ENCODE results near the gene POU4F1. TPM values are rescaled to one million over a fixed set of nuclear protein-coding genes. Genes with fewer than 3 reads are reported as not detected.

Gene POU4F1
- total RNA-seq, 4 donors from 2014 or later, result 0.13 to 0.16 TPM; not detected in 2

DNA sequence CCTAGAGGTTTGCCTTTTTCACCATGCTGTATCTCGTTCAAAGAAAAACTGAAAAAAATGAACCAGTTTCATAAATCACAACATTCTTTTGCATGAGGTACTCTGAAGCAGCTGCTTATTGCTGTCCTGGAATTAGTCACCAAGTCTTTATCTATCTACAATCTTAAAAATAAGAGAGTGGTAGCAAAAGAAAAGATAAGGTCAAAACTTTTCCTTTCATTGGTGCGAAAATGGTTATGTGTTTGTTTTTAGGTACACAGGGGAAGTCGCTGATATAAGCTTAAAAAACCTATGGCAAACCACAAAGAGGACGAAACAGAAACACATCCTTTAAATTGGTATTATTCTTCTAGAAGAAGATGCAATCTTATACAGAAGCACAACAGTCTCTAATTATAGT is 34.9 kb upstream of the POU4F1 start:
- Histone ChIP-seq H3K36me3 (peaks cover 68% of the 10 kb centered on the region), H3K9me3 (no peaks in the 10 kb centered on the region), H3K4me3 (no peak overlapping the region), H3K27me3 (no peaks in the 10 kb centered on the region), H3K27ac (no peak overlapping the region), H3K4me1 (no peaks in the 10 kb centered on the region)
- WGBS, result 79% methylated on average over 4 of the region's 4 CpGs
- no peak for DNase-seq (ENCODE audit: low spot score in 2 of 2)
- TF ChIP-seq EP300 (IDR thresholded peaks at IDR 0.05) (no peak), POLR2A (IDR thresholded peaks at IDR 0.05) (no peak), POLR2AphosphoS5 (IDR thresholded peaks at IDR 0.05) (no peak)

DNA sequence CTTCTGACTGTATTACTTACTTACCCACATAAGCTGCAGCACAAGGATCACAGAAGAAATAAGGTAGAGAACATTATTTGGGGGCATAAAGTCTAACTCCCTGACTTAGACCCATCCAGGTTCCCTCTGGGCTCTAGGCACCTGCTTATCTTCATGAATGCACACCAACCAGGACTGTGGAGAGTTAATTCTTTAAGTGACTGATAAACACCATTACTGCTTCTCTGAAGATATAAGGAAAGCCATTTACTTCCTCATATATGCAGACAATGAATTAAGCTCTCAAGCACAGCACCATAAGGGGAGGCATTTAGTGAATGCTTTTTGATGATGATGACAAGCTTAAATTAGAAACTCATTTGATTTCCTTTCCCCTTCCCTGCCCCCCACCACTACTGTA is 33.1 kb upstream of the POU4F1 start:
- no peaks in the 10 kb centered on the region for H3K27me3 ChIP-seq
- peaks cover 78% of the 10 kb centered on the region for H3K36me3 ChIP-seq
- H3K9me3 ChIP-seq, result no peaks in the 10 kb centered on the region
- H3K4me3 ChIP-seq, result no peak overlapping the region
- H3K4me1 ChIP-seq, result no peaks in the 10 kb centered on the region
- TF ChIP-seq, protein P1, sequence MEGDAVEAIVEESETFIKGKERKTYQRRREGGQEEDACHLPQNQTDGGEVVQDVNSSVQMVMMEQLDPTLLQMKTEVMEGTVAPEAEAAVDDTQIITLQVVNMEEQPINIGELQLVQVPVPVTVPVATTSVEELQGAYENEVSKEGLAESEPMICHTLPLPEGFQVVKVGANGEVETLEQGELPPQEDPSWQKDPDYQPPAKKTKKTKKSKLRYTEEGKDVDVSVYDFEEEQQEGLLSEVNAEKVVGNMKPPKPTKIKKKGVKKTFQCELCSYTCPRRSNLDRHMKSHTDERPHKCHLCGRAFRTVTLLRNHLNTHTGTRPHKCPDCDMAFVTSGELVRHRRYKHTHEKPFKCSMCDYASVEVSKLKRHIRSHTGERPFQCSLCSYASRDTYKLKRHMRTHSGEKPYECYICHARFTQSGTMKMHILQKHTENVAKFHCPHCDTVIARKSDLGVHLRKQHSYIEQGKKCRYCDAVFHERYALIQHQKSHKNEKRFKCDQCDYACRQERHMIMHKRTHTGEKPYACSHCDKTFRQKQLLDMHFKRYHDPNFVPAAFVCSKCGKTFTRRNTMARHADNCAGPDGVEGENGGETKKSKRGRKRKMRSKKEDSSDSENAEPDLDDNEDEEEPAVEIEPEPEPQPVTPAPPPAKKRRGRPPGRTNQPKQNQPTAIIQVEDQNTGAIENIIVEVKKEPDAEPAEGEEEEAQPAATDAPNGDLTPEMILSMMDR (IDR thresholded peaks at IDR 0.05), result no peak
- TF ChIP-seq POLR2A (IDR thresholded peaks at IDR 0.05) (no peak), EP300 (IDR thresholded peaks at IDR 0.05) (no peak), POLR2AphosphoS5 (IDR thresholded peaks at IDR 0.05) (no peak)
- no peak overlapping the region for H3K27ac ChIP-seq
- DNase-seq (ENCODE audit: low spot score in 2 of 2), result no peak

DNA sequence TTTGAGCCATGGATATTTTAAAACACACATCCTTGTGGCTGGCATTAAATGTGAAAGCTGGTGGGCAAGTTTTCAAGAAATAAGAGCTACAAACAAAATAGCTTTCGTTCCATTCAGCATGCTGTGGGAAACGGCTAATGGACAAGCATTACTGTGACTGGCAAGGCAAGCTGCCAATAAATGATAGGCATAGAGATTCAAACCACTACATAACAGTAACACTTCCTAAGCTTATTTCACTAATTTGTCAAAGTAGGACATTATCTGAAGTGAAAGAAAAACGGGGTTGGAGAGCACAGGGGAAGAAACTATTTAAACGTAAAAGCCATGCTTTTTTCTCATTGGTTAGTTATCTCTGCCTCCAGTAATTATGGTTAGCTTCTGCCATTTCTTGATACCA is 29.6 kb upstream of the POU4F1 start:
- Histone ChIP-seq H3K36me3 (peaks cover 58% of the 10 kb centered on the region), H3K27ac (no peak overlapping the region), H3K4me3 (no peak overlapping the region), H3K4me1 (no peaks in the 10 kb centered on the region), H3K27me3 (no peaks in the 10 kb centered on the region), H3K9me3 (no peaks in the 10 kb centered on the region)
- 89% methylated on average over 4 of the region's 4 CpGs for WGBS
- TF ChIP-seq, protein P1 (IDR thresholded peaks at IDR 0.05), result no peak
- no peak for TF ChIP-seq POLR2AphosphoS5 (IDR thresholded peaks at IDR 0.05)
- DNase-seq (ENCODE audit: low spot score in 2 of 2), result no peak

DNA sequence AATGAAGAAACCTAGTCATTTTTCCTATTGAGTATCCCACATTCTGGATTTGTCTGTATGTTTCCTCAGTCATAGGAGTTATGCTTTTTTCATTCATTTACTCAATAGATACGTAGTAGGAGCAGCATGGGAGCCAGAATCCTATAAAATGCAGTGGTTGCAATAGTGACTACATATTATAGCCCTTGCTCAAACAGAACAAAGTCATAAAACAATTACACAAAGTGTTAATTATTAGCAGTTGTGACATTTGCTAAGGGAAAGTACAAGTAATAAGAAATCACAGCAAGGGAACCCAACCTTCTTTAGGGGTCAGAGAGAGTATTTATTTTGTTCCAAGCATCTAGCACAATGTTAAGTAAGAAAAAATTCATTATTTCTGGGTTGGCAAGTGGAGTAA is 27.7 kb upstream of the POU4F1 start:
- no peak for TF ChIP-seq EP300 (IDR thresholded peaks at IDR 0.05)
- TF ChIP-seq, protein P1 (IDR thresholded peaks at IDR 0.05), result no peak
- TF ChIP-seq POLR2AphosphoS5 (IDR thresholded peaks at IDR 0.05), result no peak
- H3K9me3 ChIP-seq, result no peaks in the 10 kb centered on the region
- 95% methylated on average over 1 of the region's 1 CpG for WGBS
- H3K27me3 ChIP-seq, result no peaks in the 10 kb centered on the region
- H3K27ac ChIP-seq, result no peak overlapping the region
- no peaks in the 10 kb centered on the region for H3K4me1 ChIP-seq
- no peak overlapping the region for H3K4me3 ChIP-seq
- H3K36me3 ChIP-seq, result peaks cover 38% of the 10 kb centered on the region
- DNase-seq (ENCODE audit: low spot score in 2 of 2), result no peak

DNA sequence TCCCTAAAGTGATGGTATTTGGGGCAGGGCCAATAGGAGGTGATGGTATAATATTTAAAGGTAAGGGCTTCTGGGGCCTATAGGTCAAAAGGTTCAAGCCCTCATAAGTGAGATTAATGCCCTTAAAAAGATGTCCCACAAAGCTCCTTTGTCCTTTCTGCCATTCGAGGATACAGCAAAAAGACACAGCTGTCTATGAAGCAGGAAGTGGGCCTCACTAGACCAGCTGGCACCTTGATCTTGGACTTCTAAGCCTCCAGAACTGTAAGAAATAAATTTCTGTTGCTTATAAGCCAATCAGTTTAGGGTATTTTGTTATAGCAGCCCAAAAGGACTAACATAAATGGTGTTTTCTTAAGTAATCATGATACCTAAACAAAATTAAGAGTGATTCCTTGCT is 27.2 kb upstream of the POU4F1 start:
- WGBS, result 91% methylated on average over 1 of the region's 1 CpG
- TF ChIP-seq, protein P1 (IDR thresholded peaks at IDR 0.05), result no peak
- TF ChIP-seq POLR2AphosphoS5 (IDR thresholded peaks at IDR 0.05) (no peak), EP300 (IDR thresholded peaks at IDR 0.05) (no peak), POLR2A (IDR thresholded peaks at IDR 0.05) (no peak)

DNA sequence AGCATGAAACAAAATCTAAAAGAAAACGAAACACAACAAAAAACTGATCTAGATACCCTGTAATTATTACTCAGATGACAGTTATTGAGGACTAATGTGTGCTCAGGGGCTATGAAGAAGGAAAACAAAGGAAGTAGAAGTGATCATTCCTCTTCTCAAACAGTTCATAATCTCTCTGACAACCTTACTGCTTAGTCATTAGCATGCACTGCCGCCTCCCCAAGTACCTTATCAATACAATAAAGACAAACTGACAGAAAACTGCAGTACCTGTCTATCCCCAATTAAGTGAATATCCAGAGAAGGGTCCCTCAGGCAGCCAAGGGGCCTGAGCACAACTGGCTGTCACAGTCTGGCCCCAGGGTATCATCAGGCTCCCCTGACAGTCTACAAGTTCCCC is 22.0 kb upstream of the POU4F1 start:
- no peaks in the 10 kb centered on the region for H3K4me1 ChIP-seq
- no peaks in the 10 kb centered on the region for H3K27me3 ChIP-seq
- no peak overlapping the region for H3K27ac ChIP-seq
- no peaks in the 10 kb centered on the region for H3K9me3 ChIP-seq
- DNase-seq (ENCODE audit: low spot score in 2 of 2), result no peak
- TF ChIP-seq POLR2A (IDR thresholded peaks at IDR 0.05) (no peak), POLR2AphosphoS5 (IDR thresholded peaks at IDR 0.05) (no peak), EP300 (IDR thresholded peaks at IDR 0.05) (no peak)
- TF ChIP-seq, protein P1 (IDR thresholded peaks at IDR 0.05), result no peak
- WGBS, result 91% methylated on average over 2 of the region's 2 CpGs
- peaks cover 4% of the 10 kb centered on the region for H3K36me3 ChIP-seq
- no peak overlapping the region for H3K4me3 ChIP-seq

More for the DNA sequence above, 27.2 kb upstream of the POU4F1 start:
- Histone ChIP-seq H3K36me3 (peaks cover 33% of the 10 kb centered on the region), H3K27me3 (no peaks in the 10 kb centered on the region), H3K4me3 (no peak overlapping the region), H3K27ac (no peak overlapping the region), H3K9me3 (no peaks in the 10 kb centered on the region), H3K4me1 (no peaks in the 10 kb centered on the region)
- no peak for DNase-seq (ENCODE audit: low spot score in 2 of 2)
